ENCODE results near the gene CTDP1. TPM values are rescaled to one million over a fixed set of nuclear protein-coding genes. Genes with fewer than 3 reads are reported as not detected.

CTDP1 gene
- total and polyA plus RNA-seq, 7 experiments from 2014 or later = 11.6 to 75.3 (median 41.2) TPM

GRCh38 chr18:79784965-79785770 lies 105.6 kb downstream of the CTDP1 start:
- no peaks in the 10 kb centered on the region for H3K36me3 ChIP-seq (ENCODE audit: control insufficient read depth in 2 of 3, insufficient read depth in 3 of 3, low read length in 3 of 3)
- Mint-ChIP-seq H3K36me3 (no peaks in the 10 kb centered on the region), H3K9me3 (peaks cover 0 to 3% (median 0%) of the 10 kb centered on the region in 11 donors), H3K27ac (no peak overlapping the region), H3K4me1 (peaks cover 0 to 5% (median 0%) of the 10 kb centered on the region in 7 donors), H3K4me3 (no peak overlapping the region), H3K27me3 (peaks cover 25 to 42% (median 37%) of the 10 kb centered on the region in 5 donors)
- H3K27me3 ChIP-seq (ENCODE audit: control insufficient read depth in 2 of 2, insufficient read depth in 2 of 2, low read length in 2 of 2) = no peaks in the 10 kb centered on the region
- ChIA-PET CTCF (no interaction called here), POLR2A (no interaction called here)
- no peak for ATAC-seq
- DNase-seq = no peak
- no peak overlapping the region for H3K4me3 ChIP-seq (ENCODE audit: low read length)
- H3K9me3 ChIP-seq (ENCODE audit: control insufficient read depth in 2 of 3, low read length in 3 of 3) = no peaks in the 10 kb centered on the region
- intact Hi-C loops (cut with micrococcal nuclease) = no loop called here
- no peak overlapping the region for H3K27ac ChIP-seq (ENCODE audit: low read depth, low read length)
- H3K4me1 ChIP-seq (ENCODE audit: control insufficient read depth in 2 of 2, insufficient read depth in 2 of 2, low read length in 2 of 2) = no peaks in the 10 kb centered on the region

- H3K27me3 Mint-ChIP-seq = peaks cover 31 to 48% (median 44%) of the 10 kb centered on the region in 5 donors
- Histone ChIP-seq H3K27ac (ENCODE audit: low read depth, low read length) (no peak overlapping the region), H3K36me3 (ENCODE audit: control insufficient read depth in 2 of 3, insufficient read depth in 3 of 3, low read length in 3 of 3) (no peaks in the 10 kb centered on the region), H3K4me3 (ENCODE audit: low read length) (no peak overlapping the region), H3K9me3 (ENCODE audit: control insufficient read depth in 2 of 3, low read length in 3 of 3) (no peaks in the 10 kb centered on the region), H3K27me3 (ENCODE audit: control insufficient read depth in 2 of 2, insufficient read depth in 2 of 2, low read length in 2 of 2) (no peaks in the 10 kb centered on the region), H3K4me1 (ENCODE audit: control insufficient read depth in 2 of 2, insufficient read depth in 2 of 2, low read length in 2 of 2) (no peaks in the 10 kb centered on the region)
- intact Hi-C loops (cut with micrococcal nuclease) = no loop called here
- peaks cover 0 to 3% (median 0%) of the 10 kb centered on the region in 11 donors for H3K9me3 Mint-ChIP-seq
- DNase-seq (no peak), ATAC-seq (no peak)
- ChIA-PET CTCF (no interaction called here), POLR2A (no interaction called here)
- no peaks in the 10 kb centered on the region for H3K36me3 Mint-ChIP-seq
- H3K4me3 Mint-ChIP-seq = no peak overlapping the region
- H3K27ac Mint-ChIP-seq = no peak overlapping the region
- H3K4me1 Mint-ChIP-seq = peaks cover 0 to 11% (median 0%) of the 10 kb centered on the region in 7 donors
These were observed 106.2 kb downstream of the CTDP1 start for GRCh38 chr18:79785831-79786230.

GRCh38 chr18:79786304-79786703 lies 106.7 kb downstream of the CTDP1 start:
- peaks cover 36 to 50% (median 49%) of the 10 kb centered on the region in 5 donors for H3K27me3 Mint-ChIP-seq
- peaks cover 0 to 3% (median 0%) of the 10 kb centered on the region in 11 donors for H3K9me3 Mint-ChIP-seq
- POLR2A ChIA-PET = no interaction called here
- H3K27ac Mint-ChIP-seq = no peak overlapping the region
- ATAC-seq (no peak), DNase-seq (no peak)
- H3K4me3 Mint-ChIP-seq = no peak overlapping the region
- CTCF ChIA-PET = no interaction called here
- no peaks in the 10 kb centered on the region for H3K4me1 ChIP-seq (ENCODE audit: control insufficient read depth in 2 of 2, insufficient read depth in 2 of 2, low read length in 2 of 2)
- no peak overlapping the region for H3K27ac ChIP-seq (ENCODE audit: low read depth, low read length)
- intact Hi-C loops (cut with micrococcal nuclease) = no loop called here
- H3K4me1 Mint-ChIP-seq = peaks cover under 1 to 16% (median 3%) of the 10 kb centered on the region in 7 donors
- no peaks in the 10 kb centered on the region for H3K9me3 ChIP-seq (ENCODE audit: control insufficient read depth in 2 of 3, low read length in 3 of 3)
- H3K4me3 ChIP-seq (ENCODE audit: low read length) = no peak overlapping the region
- H3K27me3 ChIP-seq (ENCODE audit: control insufficient read depth in 2 of 2, insufficient read depth in 2 of 2, low read length in 2 of 2) = no peaks in the 10 kb centered on the region
- no peaks in the 10 kb centered on the region for H3K36me3 Mint-ChIP-seq
- H3K36me3 ChIP-seq (ENCODE audit: control insufficient read depth in 2 of 3, insufficient read depth in 3 of 3, low read length in 3 of 3) = no peaks in the 10 kb centered on the region

- Mint-ChIP-seq H3K36me3 (peaks cover 0 to 1% (median 0%) of the 10 kb centered on the region in 5 donors), H3K27me3 (peaks cover 42 to 57% (median 55%) of the 10 kb centered on the region in 5 donors), H3K9me3 (peaks cover 0 to 3% (median 0%) of the 10 kb centered on the region in 11 donors), H3K4me3 (peak overlapping the region in 2 of 10 donors; percentile 33 to 37), H3K27ac (no peak overlapping the region), H3K4me1 (peaks cover 5 to 22% (median 8%) of the 10 kb centered on the region in 7 donors)
- Histone ChIP-seq H3K4me1 (ENCODE audit: control insufficient read depth in 2 of 2, insufficient read depth in 2 of 2, low read length in 2 of 2) (no peaks in the 10 kb centered on the region), H3K36me3 (ENCODE audit: control insufficient read depth in 2 of 3, insufficient read depth in 3 of 3, low read length in 3 of 3) (no peaks in the 10 kb centered on the region), H3K9me3 (ENCODE audit: control insufficient read depth in 2 of 3, low read length in 3 of 3) (no peaks in the 10 kb centered on the region), H3K4me3 (ENCODE audit: low read length) (no peak overlapping the region), H3K27me3 (ENCODE audit: control insufficient read depth in 2 of 2, insufficient read depth in 2 of 2, low read length in 2 of 2) (no peaks in the 10 kb centered on the region), H3K27ac (ENCODE audit: low read depth, low read length) (no peak overlapping the region)
- ChIA-PET POLR2A (no interaction called here), CTCF (no interaction called here)
- ATAC-seq = no peak
- no peak for DNase-seq
- intact Hi-C loops (cut with micrococcal nuclease) = no loop called here
These were observed 107.4 kb downstream of the CTDP1 start for GRCh38 chr18:79786786-79787526.

- ChIA-PET CTCF (no interaction called here), POLR2A (no interaction called here)
- Histone ChIP-seq H3K27me3 (ENCODE audit: control insufficient read depth in 2 of 2, insufficient read depth in 2 of 2, low read length in 2 of 2) (peaks cover 0 to 1% of the 10 kb centered on the region in 2 donors), H3K4me1 (ENCODE audit: control insufficient read depth in 2 of 2, insufficient read depth in 2 of 2, low read length in 2 of 2) (no peaks in the 10 kb centered on the region), H3K4me3 (ENCODE audit: low read length) (no peak overlapping the region), H3K36me3 (ENCODE audit: control insufficient read depth in 2 of 3, insufficient read depth in 3 of 3, low read length in 3 of 3) (no peaks in the 10 kb centered on the region), H3K27ac (ENCODE audit: low read depth, low read length) (no peak overlapping the region), H3K9me3 (ENCODE audit: control insufficient read depth in 2 of 3, low read length in 3 of 3) (no peaks in the 10 kb centered on the region)
- intact Hi-C loops (cut with micrococcal nuclease) = no loop called here
- peaks cover 48 to 62% (median 61%) of the 10 kb centered on the region in 5 donors for H3K27me3 Mint-ChIP-seq
- H3K4me1 Mint-ChIP-seq = peaks cover 5 to 26% (median 8%) of the 10 kb centered on the region in 7 donors
- H3K36me3 Mint-ChIP-seq = peaks cover 0 to 5% (median 0%) of the 10 kb centered on the region in 5 donors
- peaks cover 0 to 3% (median 0%) of the 10 kb centered on the region in 11 donors for H3K9me3 Mint-ChIP-seq
- no peak overlapping the region for H3K27ac Mint-ChIP-seq
- no peak for ATAC-seq
- no peak for DNase-seq
- H3K4me3 Mint-ChIP-seq = peak overlapping the region in 1 of 10 donors; percentile 33
These were observed 107.9 kb downstream of the CTDP1 start for GRCh38 chr18:79787527-79787864.

- CTCF ChIA-PET = no interaction called here
- peak overlapping the region in 1 of 10 donors; percentile 44 for H3K4me3 Mint-ChIP-seq
- ATAC-seq (no peak), DNase-seq (no peak)
- Histone ChIP-seq H3K36me3 (ENCODE audit: control insufficient read depth in 2 of 3, insufficient read depth in 3 of 3, low read length in 3 of 3) (no peaks in the 10 kb centered on the region), H3K9me3 (ENCODE audit: control insufficient read depth in 2 of 3, low read length in 3 of 3) (no peaks in the 10 kb centered on the region), H3K27me3 (ENCODE audit: control insufficient read depth in 2 of 2, insufficient read depth in 2 of 2, low read length in 2 of 2) (peaks cover 0 to 3% of the 10 kb centered on the region in 2 donors), H3K4me1 (ENCODE audit: control insufficient read depth in 2 of 2, insufficient read depth in 2 of 2, low read length in 2 of 2) (no peaks in the 10 kb centered on the region), H3K27ac (ENCODE audit: low read depth, low read length) (no peak overlapping the region), H3K4me3 (ENCODE audit: low read length) (no peak overlapping the region)
- H3K9me3 Mint-ChIP-seq = peaks cover 0 to 3% (median 0%) of the 10 kb centered on the region in 11 donors
- no peak overlapping the region for H3K27ac Mint-ChIP-seq
- peaks cover 54 to 67% (median 64%) of the 10 kb centered on the region in 5 donors for H3K27me3 Mint-ChIP-seq
- POLR2A ChIA-PET = no interaction called here
- intact Hi-C loops (cut with micrococcal nuclease) = no loop called here
- peaks cover 0 to 5% (median 0%) of the 10 kb centered on the region in 5 donors for H3K36me3 Mint-ChIP-seq
- H3K4me1 Mint-ChIP-seq = peaks cover 5 to 26% (median 8%) of the 10 kb centered on the region in 7 donors
These were observed 108.5 kb downstream of the CTDP1 start for GRCh38 chr18:79787865-79788733.

All from naive thymus-derived CD4-positive, alpha-beta T cell (primary cell).